AG09309 (cell line): ENCODE results near the gene RBM38.

ENCODE experiments used
- DNase-seq: peaks from one replicate; pipeline ENCODE4 v3.0.0-alpha.2; 2010; ENCODE audit warnings: low read depth
- H3K4me3 ChIP-seq: 2 replicates; pipeline ENCODE4 v1.5.1; 2011; ENCODE audit warnings: mild to moderate bottlenecking, low read depth, low read length, moderate library complexity; ENCODE audit not compliant: control insufficient read depth
- CTCF ChIP-seq: IDR thresholded peaks from 2 replicates; pipeline ENCODE4 v1.5.1; 2011; ENCODE audit warnings: mild to moderate bottlenecking, low read depth, low read length, inconsistent platforms; ENCODE audit not compliant: insufficient read depth, control insufficient read depth; ENCODE audit errors: missing control alignments

Gene RBM38

GRCh38 chr20:57450931-57451330, 59.7 kb downstream of the RBM38 start:
- no peak overlapping the region for H3K4me3 ChIP-seq
- TF ChIP-seq CTCF, result no peak
- no peak for DNase-seq

GRCh38 chr20:57451431-57451794, 60.2 kb downstream of the RBM38 start:
- TF ChIP-seq CTCF, result no peak
- DNase-seq, result no peak
- no peak overlapping the region for H3K4me3 ChIP-seq

- no peak for TF ChIP-seq CTCF
- no peak for DNase-seq
- no peak overlapping the region for H3K4me3 ChIP-seq
Measured at GRCh38 chr20:57451795-57452661, 60.8 kb downstream of the RBM38 start.

GRCh38 chr20:57455386-57455785, 64.2 kb downstream of the RBM38 start:
- H3K4me3 ChIP-seq, result no peak overlapping the region
- DNase-seq, result no peak
- no peak for TF ChIP-seq CTCF

GRCh38 chr20:57456116-57456515, 64.9 kb downstream of the RBM38 start:
- no peak overlapping the region for H3K4me3 ChIP-seq
- no peak for DNase-seq
- no peak for TF ChIP-seq CTCF

- DNase-seq, result no peak
- TF ChIP-seq CTCF, result no peak
Measured at GRCh38 chr20:57457243-57458095, 66.3 kb downstream of the RBM38 start.

More at GRCh38 chr20:57457243-57458095, 66.3 kb downstream of the RBM38 start:
- H3K4me3 ChIP-seq, result no peak overlapping the region
